ENCODE results near the gene NPC1L1.

- TF ChIP-seq, protein P1, sequence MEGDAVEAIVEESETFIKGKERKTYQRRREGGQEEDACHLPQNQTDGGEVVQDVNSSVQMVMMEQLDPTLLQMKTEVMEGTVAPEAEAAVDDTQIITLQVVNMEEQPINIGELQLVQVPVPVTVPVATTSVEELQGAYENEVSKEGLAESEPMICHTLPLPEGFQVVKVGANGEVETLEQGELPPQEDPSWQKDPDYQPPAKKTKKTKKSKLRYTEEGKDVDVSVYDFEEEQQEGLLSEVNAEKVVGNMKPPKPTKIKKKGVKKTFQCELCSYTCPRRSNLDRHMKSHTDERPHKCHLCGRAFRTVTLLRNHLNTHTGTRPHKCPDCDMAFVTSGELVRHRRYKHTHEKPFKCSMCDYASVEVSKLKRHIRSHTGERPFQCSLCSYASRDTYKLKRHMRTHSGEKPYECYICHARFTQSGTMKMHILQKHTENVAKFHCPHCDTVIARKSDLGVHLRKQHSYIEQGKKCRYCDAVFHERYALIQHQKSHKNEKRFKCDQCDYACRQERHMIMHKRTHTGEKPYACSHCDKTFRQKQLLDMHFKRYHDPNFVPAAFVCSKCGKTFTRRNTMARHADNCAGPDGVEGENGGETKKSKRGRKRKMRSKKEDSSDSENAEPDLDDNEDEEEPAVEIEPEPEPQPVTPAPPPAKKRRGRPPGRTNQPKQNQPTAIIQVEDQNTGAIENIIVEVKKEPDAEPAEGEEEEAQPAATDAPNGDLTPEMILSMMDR (IDR thresholded peaks at IDR 0.05), result no peak
- TF ChIP-seq POLR2A (IDR thresholded peaks at IDR 0.05), result no peak
These were observed 520 bp downstream of the NPC1L1 start for GRCh38 chr7:44540592-44541027.

All from esophagus squamous epithelium (tissue), 4 donors.